GM18867 (cell line): Measurements from ENCODE around the gene ZNF581.

Experiments used
- ATAC-seq: cut with Tn5 transposase; IDR thresholded peaks from one replicate; pipeline ENCODE4 v1.9.1; 2021; ENCODE audit warnings: mild to moderate bottlenecking, moderate library complexity; ENCODE audit not compliant: unreplicated experiment

ZNF581 gene

DNA sequence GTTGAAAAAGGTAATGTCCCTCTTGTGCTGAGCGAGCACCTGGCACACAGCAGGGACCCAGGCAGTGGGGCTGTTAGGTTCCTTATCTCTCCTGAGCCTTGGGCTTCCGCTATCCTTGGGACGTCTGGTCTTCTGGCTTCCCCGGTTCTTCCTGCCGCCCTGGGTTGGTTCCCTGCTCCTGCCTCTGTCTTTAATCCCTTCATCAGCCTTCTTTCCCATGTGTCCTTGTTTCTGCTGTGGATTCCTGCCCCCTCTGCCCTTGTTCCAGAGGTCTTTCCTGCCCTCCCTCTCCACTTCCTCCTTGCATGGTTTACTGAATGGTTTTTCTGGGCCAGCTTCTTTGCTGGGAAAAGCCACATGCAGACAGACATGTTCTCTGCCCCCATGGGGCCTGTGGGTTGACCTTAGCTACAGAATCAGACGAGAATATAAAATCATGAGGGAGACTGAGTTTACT lies 34.2 kb downstream of the ZNF581 start:
- no peak for ATAC-seq

DNA sequence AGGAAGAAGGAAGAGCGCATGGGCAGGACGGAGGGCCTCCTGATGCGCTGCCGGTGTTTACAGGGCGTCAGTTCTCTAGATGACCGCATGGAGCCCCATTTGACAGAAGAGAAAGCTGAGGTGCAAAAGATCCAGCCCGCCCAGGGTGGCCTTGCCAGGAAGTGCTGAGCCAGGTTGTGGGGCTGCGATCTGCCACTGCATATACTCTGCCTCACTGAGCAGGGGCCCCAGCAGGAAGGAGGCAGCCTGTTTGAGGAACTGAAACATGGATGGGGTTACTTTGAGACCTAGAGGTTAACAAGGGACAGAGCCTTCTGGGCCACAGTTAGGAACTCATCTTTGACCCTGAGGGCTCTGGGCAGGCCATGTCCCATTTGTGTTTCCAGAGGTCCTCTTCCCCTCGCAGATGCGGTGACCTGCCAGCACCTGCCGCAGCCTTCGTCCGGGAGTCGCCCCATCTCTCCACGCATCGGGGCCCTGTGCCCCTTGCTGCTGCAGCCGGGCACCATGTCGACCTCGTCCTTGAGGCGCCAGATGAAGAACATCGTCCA lies 34.7 kb downstream of the ZNF581 start:
- ATAC-seq, result peak; percentile 71

DNA sequence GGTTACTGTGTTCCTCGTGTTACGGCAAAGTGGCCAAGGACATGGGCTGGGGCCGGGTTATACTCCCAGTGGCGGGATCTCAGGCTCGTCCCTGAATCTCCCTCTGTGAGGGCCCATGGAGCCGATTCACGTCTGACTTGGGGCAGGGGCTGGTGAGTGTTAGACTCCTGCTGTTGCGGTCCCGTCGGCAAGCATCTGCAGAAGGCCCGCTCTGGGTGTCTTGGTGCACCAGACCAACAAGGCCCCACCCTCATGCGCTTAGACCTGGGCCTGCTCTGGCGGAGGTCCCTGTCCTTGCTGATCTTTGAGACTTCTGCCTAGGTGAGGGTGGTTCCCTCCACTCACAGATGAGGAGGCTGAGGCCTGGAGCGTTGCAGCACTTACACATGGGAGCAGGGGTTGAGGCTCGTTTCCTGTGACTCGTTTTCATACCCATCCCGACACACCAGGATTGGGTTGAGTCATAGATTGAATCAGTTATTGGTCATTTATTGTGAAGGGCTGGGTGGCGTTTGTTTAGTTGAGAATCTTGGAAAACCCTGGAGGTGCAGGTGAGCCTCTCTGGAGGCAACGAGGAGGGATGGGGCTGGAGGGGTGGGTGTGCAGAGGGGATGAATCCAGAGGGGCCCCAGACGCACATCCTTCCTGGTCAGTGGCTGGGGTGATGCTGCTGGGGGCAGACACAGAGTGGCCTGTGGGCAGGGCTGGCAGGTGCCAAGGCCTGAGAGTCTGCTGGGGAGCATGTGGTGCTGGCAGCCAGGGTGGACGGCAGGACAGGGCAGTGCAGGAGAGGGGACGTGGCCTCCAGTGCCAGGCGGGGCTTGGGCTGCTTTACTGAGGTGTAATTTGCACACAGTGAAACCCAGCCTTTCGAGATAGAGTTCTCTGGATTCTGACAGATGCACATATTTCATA lies 36.2 kb downstream of the ZNF581 start:
- ATAC-seq, result no peak

DNA sequence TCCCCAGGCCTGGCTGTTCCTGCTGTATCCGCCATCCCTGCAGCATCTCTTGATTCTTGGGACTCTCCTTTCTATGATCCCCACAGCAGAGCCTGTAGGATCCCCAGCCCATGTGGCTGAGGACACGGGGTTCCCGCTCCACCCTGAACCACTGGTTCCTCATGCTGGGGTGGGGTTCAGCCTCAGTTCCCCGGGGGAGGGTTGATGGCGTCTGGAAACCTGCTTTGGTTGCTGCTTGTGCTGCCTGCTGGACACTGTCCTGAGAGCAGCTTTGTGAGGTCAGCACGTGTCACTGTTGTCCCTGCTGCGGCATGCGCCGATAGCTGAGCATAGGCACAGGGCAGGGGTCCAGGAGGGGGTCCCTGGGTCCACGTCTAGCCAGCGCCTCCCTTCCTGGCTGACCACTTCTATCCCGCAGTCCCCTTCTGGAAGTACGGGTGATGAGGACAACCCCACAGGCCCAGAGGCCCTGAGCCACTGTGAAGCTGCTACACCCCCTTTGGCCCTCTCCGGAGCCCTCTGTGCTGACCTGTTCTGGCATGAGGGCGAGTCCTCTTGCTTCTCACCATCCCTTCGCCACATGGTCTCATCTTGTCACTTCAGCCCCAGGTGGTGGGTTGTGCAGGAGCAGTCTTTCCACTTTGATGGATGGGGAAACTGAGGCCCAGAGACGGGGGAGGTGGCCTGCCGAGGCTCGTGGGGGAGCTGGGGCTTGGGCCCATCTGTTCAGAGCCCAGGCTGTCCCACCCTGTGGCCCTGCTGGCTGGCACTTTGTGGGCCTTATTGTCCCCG lies 37.1 kb downstream of the ZNF581 start:
- no peak for ATAC-seq

DNA sequence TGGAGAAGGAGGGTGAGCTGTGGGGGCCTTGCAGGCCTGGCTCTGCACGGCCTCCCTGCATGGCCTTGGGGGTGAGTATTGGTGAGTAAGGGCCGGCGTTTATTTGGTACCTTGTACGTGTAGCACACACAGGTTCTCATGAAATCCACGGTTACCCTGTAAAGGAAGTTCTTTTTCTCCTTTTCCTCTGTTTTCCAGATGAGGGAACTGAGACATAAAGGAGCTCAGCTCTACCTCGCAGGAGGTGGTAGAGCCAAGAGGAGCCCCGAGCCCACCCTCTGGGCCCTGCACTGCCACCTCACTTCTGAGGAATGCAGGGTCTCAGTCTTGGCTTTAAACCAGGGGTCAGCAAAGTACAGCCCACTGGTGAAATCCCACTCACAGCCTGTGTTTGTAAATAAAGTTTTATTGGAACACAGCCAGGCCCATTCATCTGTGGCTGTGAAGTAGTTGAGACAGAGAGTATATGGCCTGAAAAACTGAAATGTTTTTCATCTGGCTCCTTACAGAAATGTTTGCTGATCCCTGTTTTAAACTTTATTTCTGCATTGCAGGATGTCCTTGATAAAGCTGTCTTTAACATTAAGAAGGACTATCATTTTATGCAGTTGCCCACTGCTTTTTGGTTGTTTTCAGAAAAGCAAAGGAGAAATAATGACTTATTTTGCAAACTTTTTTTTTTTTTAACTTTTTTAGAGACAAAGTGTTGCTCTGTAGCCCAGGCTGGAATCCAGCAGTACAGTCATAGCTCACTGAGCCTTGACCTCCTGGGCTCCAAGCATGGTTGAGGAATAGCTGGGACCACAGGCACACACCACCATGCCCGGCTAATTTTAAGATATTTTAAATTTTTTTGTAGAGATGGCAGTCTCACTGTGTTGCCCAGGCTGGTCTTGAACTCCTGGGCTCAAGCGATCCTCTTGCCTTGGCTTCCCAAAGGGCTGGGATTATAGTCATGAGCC lies 38.0 kb downstream of the ZNF581 start:
- no peak for ATAC-seq

DNA sequence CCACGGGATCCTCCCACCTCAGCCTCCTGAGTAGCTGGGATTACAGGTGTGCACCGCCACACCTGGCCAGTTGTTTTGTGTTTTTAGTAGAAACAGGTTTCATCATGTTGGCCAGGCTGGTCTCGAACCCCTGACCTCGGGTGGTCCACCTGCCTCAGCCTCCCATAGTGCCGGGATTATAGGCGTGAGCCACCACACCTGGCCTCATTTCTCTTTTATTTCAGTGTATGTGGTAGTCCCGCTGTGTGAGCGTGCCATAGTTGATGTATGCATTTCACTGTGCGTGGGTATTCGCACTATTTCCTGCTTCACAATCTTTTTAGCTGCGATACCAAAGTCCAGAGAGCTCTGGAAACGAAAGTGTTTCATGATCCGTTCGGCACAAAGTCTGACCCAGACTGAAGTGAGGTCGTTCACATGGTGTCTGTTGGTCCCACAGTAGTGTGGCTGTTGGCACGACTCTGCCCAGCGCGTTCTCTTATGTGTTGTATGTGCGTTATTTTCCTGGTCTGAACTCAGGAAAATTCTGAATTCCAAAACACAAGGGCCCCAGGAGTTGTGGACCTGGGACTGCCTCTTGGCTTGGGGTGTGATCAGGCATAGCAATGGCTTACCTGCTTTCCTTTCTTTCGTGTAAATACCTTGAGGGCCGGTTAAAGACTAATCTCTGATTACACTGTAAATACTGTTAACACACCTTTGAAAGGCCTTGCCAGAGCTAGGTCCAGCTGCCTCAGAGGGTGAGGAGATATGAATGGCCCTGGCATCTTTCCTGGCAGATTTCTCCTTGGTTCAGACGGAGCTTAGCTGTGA lies 40.2 kb downstream of the ZNF581 start:
- no peak for ATAC-seq

DNA sequence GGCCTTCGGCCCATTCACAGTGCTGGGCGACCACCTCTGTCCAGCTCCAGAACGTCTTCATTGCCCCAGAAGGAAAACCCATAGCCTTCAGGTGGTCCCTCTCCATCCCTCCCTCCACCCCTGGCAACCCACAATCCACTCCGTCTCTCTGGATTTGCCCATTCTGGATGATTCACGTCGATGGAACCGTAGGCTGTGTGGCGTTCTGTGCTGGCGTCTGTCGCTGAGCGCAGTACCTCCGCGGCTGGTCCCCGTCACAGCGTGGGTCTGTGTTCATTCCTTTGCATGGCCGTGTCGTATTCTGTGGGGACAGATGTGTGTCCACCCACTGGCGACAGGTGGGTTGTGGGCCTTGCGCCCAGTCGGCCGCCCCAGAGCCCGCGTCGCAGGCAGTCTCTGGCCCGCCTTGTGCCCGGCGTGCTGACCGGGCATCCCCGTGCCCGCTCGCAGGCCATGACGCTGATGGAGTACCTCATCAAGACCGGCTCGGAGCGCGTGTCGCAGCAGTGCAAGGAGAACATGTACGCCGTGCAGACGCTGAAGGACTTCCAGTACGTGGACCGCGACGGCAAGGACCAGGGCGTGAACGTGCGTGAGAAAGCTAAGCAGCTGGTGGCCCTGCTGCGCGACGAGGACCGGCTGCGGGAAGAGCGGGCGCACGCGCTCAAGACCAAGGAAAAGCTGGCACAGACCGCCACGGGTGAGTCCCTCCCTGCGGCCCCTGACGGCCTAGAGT lies 41.7 kb downstream of the ZNF581 start:
- no peak for ATAC-seq

DNA sequence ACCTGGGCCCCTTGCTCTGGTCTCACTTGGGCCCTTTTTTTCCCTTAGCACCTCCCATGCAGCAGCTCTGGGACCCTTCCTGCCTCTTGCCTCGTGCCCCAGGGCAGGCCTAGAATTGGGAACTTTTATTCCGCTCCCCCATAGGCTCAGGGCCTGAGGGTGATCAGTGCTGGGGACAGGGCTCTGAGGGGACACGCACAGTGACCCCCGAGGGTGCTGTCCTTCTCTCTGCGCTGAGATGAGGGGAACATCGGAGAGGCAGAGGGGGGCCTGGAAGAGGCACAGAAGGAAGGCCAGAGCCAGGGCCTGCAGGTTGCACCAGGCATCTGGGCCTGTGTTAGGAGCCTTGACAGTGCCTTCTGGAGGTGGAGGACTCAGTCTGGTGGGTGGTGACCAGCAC lies 42.3 kb downstream of the ZNF581 start:
- no peak for ATAC-seq

DNA sequence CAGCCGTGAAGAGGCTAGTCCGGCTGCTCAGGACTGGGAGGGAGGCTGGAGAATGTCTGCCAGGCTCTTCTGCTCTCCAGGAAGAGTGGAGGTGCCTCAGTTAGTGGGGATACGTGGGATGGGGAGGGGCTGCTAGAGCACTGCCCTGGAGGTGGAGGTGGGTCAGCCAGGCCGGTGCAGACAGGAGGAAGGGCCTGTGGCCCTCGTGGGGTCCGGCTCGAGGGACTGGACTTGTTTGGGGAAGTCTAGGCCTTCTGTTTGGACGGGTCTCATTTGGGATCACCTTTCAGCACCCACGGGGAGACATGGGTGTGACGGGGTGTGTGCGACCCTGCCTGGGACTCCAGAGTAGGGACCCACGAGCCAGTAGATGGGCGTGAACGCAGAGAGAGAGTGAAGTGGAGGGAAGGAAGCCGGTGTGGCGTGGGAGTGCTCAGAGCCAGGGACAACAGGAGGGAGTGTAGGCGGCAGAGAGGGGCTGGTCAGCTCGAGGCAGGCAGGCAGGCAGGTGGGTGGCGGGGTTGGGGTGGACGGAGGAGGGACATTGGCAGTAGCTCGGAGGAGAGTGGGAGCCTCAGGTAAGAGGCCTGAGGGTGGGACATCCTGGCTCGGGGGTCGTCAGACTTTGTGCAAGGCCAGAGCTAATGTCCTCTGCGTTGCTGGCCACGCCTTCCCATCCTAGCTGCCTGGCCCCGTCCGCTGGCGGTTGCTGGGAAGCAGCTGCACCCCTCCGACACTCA lies 43.0 kb downstream of the ZNF581 start:
- no peak for ATAC-seq

DNA sequence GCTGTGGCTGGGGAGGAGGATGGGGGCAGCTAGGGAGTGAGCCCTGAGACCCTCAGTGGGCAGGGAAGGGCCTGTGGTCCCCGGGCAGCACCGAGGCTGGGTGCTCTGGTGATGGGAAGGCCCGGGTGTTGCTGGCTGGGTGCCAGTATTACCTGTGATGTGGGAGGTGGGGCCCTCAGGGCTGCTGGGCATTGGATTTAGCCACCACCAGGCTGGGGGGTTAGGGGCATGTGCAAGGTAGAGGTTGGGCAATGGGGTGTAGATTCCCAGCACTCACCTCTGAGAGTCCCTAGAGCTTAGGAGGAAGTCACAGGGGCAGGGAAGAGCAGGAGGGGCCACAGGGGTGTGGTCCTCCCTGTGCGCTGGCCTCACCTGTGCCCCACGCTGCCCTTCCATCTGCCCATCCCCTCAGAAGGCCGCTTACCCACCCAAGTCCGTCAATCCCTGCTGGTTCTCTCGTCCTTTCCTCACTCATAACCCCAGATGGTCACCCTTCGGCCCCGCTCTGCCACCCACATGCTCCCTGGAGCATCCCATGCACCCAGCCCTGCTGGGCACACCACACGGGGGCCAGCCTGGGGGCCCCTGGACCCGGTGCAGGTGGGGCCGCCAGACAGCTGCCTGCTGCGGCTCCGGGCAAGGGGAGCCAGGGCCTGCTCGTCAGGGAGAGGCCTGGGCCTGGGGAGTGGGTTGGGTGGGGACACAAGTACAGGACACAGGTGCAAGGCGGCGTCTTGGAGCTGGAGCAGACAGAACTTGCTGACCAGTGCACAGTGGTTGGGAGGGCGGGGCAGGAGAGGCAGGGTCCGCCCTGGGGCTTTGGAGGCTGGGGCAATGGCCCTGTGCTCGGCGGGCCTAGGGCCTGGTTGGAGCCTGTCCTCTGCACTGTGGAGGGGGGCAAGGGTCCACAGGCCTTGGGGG lies 44.1 kb downstream of the ZNF581 start:
- no peak for ATAC-seq

DNA sequence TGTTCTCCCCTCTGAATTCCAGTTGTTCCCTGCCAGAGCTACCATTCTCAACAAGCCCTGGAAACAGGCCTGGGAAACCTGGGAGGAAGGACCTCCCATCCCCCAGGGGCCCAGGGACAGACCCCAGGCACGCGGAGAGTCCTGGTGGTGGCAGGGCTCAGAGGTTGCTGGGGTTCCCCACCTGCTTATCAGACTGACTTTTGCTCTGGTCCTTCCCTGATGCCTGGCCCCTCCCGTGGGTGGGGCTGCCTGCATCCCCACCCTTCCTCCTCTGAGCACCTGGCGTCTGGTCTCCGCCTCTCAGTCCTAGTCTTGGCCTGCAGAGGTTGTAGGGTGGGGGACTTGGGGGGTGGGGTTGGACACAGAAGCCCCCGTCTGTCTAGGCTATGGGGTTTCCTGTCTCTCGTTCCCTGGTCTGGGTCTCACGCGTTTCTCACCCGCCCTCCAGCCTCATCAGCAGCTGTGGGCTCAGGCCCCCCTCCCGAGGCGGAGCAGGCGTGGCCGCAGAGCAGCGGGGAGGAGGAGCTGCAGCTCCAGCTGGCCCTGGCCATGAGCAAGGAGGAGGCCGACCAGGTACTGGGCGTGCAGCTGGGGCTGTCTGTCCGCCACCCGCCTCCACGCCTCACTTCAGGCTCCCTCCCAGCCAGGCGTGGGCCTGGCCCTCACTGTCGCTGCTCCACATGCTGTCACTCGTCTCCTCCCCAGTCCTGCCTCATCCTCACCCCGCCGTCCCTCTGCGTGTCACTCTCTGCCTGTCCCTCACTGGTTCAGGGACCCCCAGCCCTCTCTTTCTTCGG lies 45.2 kb downstream of the ZNF581 start:
- ATAC-seq, result no peak

DNA sequence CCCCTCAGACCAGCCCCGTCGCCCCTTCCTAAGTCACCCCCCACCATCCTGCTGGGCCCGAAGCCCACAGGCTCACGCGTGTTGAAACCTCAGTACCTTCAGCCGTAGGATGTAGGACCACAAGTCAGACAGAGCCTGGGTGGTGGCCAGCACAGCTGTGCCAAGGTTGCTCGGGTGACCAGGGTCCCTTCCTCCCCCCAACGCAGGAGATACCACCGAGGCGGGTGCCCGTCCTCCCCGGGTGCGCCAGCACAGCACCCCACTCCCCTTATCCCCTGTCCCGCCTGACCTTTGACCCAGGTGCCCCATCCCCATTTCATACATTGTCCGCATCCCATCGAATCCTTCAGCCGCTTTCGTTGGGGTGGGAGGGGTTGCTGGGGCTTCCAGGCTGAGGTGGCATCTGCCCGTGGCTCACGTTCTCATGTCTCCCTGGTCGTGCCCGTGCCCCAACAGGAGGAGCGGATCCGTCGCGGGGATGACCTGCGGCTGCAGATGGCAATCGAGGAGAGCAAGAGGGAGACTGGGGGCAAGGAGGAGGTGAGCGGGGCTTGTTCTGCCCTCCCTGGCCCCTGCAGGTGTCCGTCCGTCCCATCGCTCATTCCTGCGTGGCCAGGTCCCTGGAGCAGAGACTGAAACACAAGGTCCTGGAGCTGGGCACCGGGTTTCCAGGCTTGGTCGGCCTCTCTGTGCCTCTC lies 46.1 kb downstream of the ZNF581 start:
- ATAC-seq, result no peak

DNA sequence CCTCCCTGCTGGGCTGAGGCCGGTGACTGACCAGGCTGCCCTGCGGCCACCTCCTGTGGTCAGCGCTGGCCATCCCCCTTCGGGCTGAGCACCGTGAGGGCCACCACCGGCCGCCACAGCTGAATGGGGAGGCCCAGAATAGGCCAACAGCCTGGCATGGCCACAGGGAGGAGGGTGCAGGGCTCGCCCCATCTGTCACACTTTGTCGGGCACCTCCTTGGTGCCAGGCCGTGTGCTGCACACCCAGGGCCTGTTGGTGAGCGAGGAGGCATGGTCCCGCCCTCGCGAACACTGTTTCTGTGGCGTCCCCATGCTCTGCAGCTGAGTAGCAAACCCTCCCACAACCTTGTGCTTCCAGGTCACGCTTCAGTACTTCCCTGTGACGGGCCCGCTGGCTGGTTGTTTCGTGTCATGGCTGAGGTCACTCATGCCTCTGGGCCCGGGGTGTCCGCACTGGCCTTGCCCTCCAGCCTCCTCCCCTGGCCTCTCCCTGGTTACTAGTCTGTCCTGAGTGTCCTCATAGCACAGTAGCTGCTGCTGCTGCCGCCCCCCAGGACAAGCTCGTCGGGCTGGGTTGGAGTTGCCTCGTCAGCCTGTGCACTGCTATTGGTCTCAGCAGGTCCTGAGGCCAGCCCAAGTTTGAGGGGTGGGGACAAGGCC lies 46.8 kb downstream of the ZNF581 start:
- no peak for ATAC-seq

DNA sequence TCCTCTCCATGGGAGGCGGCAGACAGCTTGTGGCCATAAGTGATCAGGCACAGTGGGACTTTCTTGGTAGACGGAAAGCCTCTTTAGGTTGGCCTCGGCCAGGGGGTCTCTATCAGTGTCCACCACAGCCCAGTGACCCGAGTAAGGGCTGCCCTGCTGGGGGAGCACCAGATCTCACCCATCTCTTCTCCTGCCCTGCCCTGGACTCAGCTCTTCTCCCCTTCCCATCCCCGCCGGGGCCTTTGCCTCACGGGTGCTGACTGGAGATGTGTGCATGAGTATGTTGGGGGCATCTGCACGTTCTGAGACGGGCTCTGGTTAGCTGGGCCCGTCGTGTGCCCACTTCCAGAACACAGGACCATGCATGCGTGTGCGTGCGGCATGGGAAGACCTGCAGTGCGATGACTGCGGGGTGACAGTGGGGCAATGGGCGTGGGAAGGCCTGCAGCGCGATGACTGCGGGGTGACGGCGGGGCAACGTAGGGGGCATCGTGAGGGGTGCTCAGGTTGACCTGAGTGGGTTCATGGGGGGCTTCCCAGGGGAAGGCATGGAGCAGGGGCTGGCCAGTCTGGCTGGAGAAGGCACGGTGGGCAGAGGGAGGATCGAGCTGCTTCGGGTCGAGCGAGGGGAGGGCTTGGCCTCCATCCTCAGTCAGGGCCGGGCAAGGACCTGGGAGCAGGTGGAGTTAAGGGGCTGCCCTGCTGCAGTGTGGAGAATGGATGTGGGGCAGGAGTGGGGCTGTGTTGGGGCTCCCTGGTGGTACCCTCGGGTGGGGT lies 47.5 kb downstream of the ZNF581 start:
- no peak for ATAC-seq
